Left lung (tissue), 10 donors: ENCODE measurements around the gene DYRK1A. TPM values are rescaled to one million over a fixed set of nuclear protein-coding genes. Genes with fewer than 3 reads are reported as not detected.

ENCODE experiments used
- ATAC-seq: fragments of 200-7000 bp; cut with Tn5 transposase; one replicate; pipeline ENCODE4 v1.9.1; 2020; ENCODE audit warnings: moderate library complexity
- DNase-seq, 4 donors: peaks; one replicate each; pipeline ENCODE4 v3.0.0-alpha.2; 2013 to 2020
- H3K27ac ChIP-seq, 2 donors: fragments of 200-600 bp; sonication (generic) in 1 of 2; one replicate each; pipeline versions ENCODE4 v1.5.0 to v1.8.0; 2020 to 2021
- H3K27me3 ChIP-seq, 2 donors: fragments of 200-600 bp; sonication (generic) in 1 of 2; one replicate each; pipeline versions ENCODE4 v1.5.0 to v1.8.0; 2020 to 2021
- H3K36me3 ChIP-seq, 2 donors: fragments of 200-600 bp; sonication (generic) in 1 of 2; one replicate each; pipeline versions ENCODE4 v1.5.0 to v1.8.0; 2020 to 2021
- H3K4me1 ChIP-seq, 2 donors: fragments of 200-600 bp; one replicate each; pipeline ENCODE4 v1.8.0; 2021
- H3K4me3 ChIP-seq, 2 donors: fragments of 200-600 bp; sonication (generic) in 1 of 2; one replicate each; pipeline versions ENCODE4 v1.5.0 to v1.8.0; 2020 to 2021; ENCODE audit warnings: mild to moderate bottlenecking in 1 of 2
- H3K9me3 ChIP-seq, 2 donors: fragments of 200-600 bp; sonication (generic) in 1 of 2; one replicate each; pipeline versions ENCODE4 v1.5.0 to v1.8.0; 2020 to 2021
- CTCF ChIP-seq, 2 donors: fragments of 200-600 bp; sonication (generic) in 1 of 2; IDR thresholded peaks; one replicate each; pipeline versions ENCODE4 v1.5.0 to v1.8.0; 2021; ENCODE audit warnings: antibody characterized with exemption in 2 of 2
- intact Hi-C, 2 donors: fragments of 100-400 bp; cut with DNase I; formaldehyde crosslinking; loops; one replicate each; pipeline versions ENCODE4 v1.11.2 to v1.14.2; 2022
- polyA plus RNA-seq, 6 donors: library from polyadenylated mRNA; unstranded; fragments of 120-200 nt; gene quantifications; one replicate each; pipeline ENCODE4 v1.2.1, GENCODE V29; 2013; ENCODE audit not compliant: insufficient read length in 6 of 6
- total RNA-seq, 2 donors: library from RNA; stranded (reverse); fragmentation: NEBNext Ultra II Directional; extraction: Animal tissue kit (Norgen Biotek cat#: 25700); gene quantifications; one replicate each; pipeline ENCODE4 v1.2.1, GENCODE V29; 2021
- donor health status: DM: no; HTN: yes; CAD: no.
- donor health status: DM: no; HTN: no; CAD: no.

DYRK1A gene
- total and polyA plus RNA-seq, 8 donors = 57.0 to 69.9 (median 65.8) TPM

- ATAC-seq (no peak), DNase-seq (no peak)
- H3K36me3 ChIP-seq = no peaks in the 10 kb centered on the region
- no peaks in the 10 kb centered on the region for H3K9me3 ChIP-seq
- H3K27me3 ChIP-seq = peaks cover 0 to 17% of the 10 kb centered on the region in 2 donors
- no peak for TF ChIP-seq CTCF (IDR thresholded peaks at IDR 0.05)
- H3K27ac ChIP-seq = no peak overlapping the region
- intact Hi-C loops = no loop called here
- no peak overlapping the region for H3K4me3 ChIP-seq
- H3K4me1 ChIP-seq = peaks cover 5 to 16% of the 10 kb centered on the region in 2 donors
These were observed 184.2 kb downstream of the DYRK1A start for GRCh38 chr21:37550618-37551330.

GRCh38 chr21:37551331-37551992, 184.9 kb downstream of the DYRK1A start:
- peaks cover 0 to 10% of the 10 kb centered on the region in 2 donors for H3K27me3 ChIP-seq
- no peaks in the 10 kb centered on the region for H3K36me3 ChIP-seq
- H3K4me1 ChIP-seq = peaks cover 5 to 14% of the 10 kb centered on the region in 2 donors
- intact Hi-C loops = no loop called here
- H3K4me3 ChIP-seq = no peak overlapping the region
- H3K27ac ChIP-seq = no peak overlapping the region
- no peaks in the 10 kb centered on the region for H3K9me3 ChIP-seq
- ATAC-seq (peak; percentile 90), DNase-seq (peak in 3 of 4 donors; percentile 43 to 86 (median 49))
- no peak for TF ChIP-seq CTCF (IDR thresholded peaks at IDR 0.05)

- DNase-seq = no peak
- intact Hi-C loops = no loop called here
These were observed 185.4 kb downstream of the DYRK1A start for GRCh38 chr21:37551993-37552355.

GRCh38 chr21:37552496-37553029, 186.0 kb downstream of the DYRK1A start:
- H3K27me3 ChIP-seq = no peaks in the 10 kb centered on the region
- ATAC-seq = no peak
- no peak for DNase-seq
- intact Hi-C loops = no loop called here
- H3K36me3 ChIP-seq = no peaks in the 10 kb centered on the region
- no peak for TF ChIP-seq CTCF (IDR thresholded peaks at IDR 0.05)
- H3K4me1 ChIP-seq = peaks cover 3 to 5% of the 10 kb centered on the region in 2 donors
- H3K9me3 ChIP-seq = no peaks in the 10 kb centered on the region
- no peak overlapping the region for H3K4me3 ChIP-seq
- no peak overlapping the region for H3K27ac ChIP-seq

More at GRCh38 chr21:37551993-37552355, 185.4 kb downstream of the DYRK1A start:
- ATAC-seq = peak; percentile 15
- TF ChIP-seq CTCF (IDR thresholded peaks at IDR 0.05) = no peak
- H3K36me3 ChIP-seq = no peaks in the 10 kb centered on the region
- H3K27me3 ChIP-seq = peaks cover 0 to 5% of the 10 kb centered on the region in 2 donors
- H3K4me3 ChIP-seq = no peak overlapping the region
- H3K4me1 ChIP-seq = peaks cover 5 to 9% of the 10 kb centered on the region in 2 donors
- no peaks in the 10 kb centered on the region for H3K9me3 ChIP-seq
- H3K27ac ChIP-seq = no peak overlapping the region

GRCh38 chr21:37553078-37553481, 186.5 kb downstream of the DYRK1A start:
- Histone ChIP-seq H3K4me1 (peaks cover 0 to 5% of the 10 kb centered on the region in 2 donors), H3K36me3 (no peaks in the 10 kb centered on the region), H3K9me3 (no peaks in the 10 kb centered on the region), H3K27ac (no peak overlapping the region), H3K4me3 (no peak overlapping the region), H3K27me3 (no peaks in the 10 kb centered on the region)
- DNase-seq (no peak), ATAC-seq (no peak)
- intact Hi-C loops = no loop called here
- TF ChIP-seq CTCF (IDR thresholded peaks at IDR 0.05) = no peak
